Measurements from ENCODE around the gene EFEMP1. TPM values are rescaled to one million over a fixed set of nuclear protein-coding genes. Genes with fewer than 3 reads are reported as not detected.

Gene EFEMP1
- 19.1 TPM for polyA plus RNA-seq (ENCODE audit: insufficient read length)

- peak; percentile 58 for DNase-seq
Observed at GRCh38 chr2:55923091-55923981, at the start of gene EFEMP1. TSS of gene EFEMP1 (minus strand) at chr2:55923782. CDS start at chr2:55922440, 1,342 bp downstream.

- no peak for DNase-seq
Observed at GRCh38 chr2:55970500-55970899, 46.9 kb upstream of the EFEMP1 start.

- DNase-seq, result no peak
Observed at GRCh38 chr2:55968941-55969340, 45.4 kb upstream of the EFEMP1 start.

GRCh38 chr2:55966401-55967118 lies 43.0 kb upstream of the EFEMP1 start:
- no peak for DNase-seq

- peak; percentile 14 for DNase-seq
Observed at GRCh38 chr2:55965966-55966365, 42.4 kb upstream of the EFEMP1 start.

- no peak for DNase-seq
Observed at GRCh38 chr2:55965276-55965675, 41.7 kb upstream of the EFEMP1 start.

GRCh38 chr2:55962915-55963314 lies 39.3 kb upstream of the EFEMP1 start:
- no peak for DNase-seq

GRCh38 chr2:55961318-55961911 lies 37.8 kb upstream of the EFEMP1 start:
- no peak for DNase-seq

- DNase-seq, result no peak
Observed at GRCh38 chr2:55958756-55959155, 35.2 kb upstream of the EFEMP1 start.

GRCh38 chr2:55957142-55957541 lies 33.6 kb upstream of the EFEMP1 start:
- DNase-seq, result no peak

- no peak for DNase-seq
Observed at GRCh38 chr2:55954306-55955035, 30.9 kb upstream of the EFEMP1 start.

- DNase-seq, result no peak
Observed at GRCh38 chr2:55952415-55952814, 28.8 kb upstream of the EFEMP1 start.

GRCh38 chr2:55951533-55951932 lies 28.0 kb upstream of the EFEMP1 start:
- DNase-seq, result no peak

- DNase-seq, result no peak
Observed at GRCh38 chr2:55949613-55950012, 26.0 kb upstream of the EFEMP1 start.

- no peak for DNase-seq
Observed at GRCh38 chr2:55949211-55949610, 25.6 kb upstream of the EFEMP1 start.

GRCh38 chr2:55948176-55948923 lies 24.8 kb upstream of the EFEMP1 start:
- DNase-seq, result no peak

- no peak for DNase-seq
Observed at GRCh38 chr2:55947752-55948151, 24.2 kb upstream of the EFEMP1 start.

- DNase-seq, result no peak
Observed at GRCh38 chr2:55946793-55947192, 23.2 kb upstream of the EFEMP1 start.

- no peak for DNase-seq
Observed at GRCh38 chr2:55943466-55943865, 19.9 kb upstream of the EFEMP1 start.

- DNase-seq, result no peak
Observed at GRCh38 chr2:55936351-55936750, 12.8 kb upstream of the EFEMP1 start.

- DNase-seq, result no peak
Observed at GRCh38 chr2:55934337-55934736, 10.8 kb upstream of the EFEMP1 start.

- no peak for DNase-seq
Observed at GRCh38 chr2:55932843-55933242, 9.3 kb upstream of the EFEMP1 start.

Measured in hindlimb muscle (tissue), 1 donor.